ENCODE data around the gene MAP3K2.

- no peak for TF ChIP-seq CTCF (IDR thresholded peaks at IDR 0.05; ENCODE audit: insufficient read depth, low read depth, low read length)
- no peak for TF ChIP-seq EZH2 (IDR thresholded peaks at IDR 0.05; ENCODE audit: insufficient read depth, low read length)
Observed at GRCh38 chr2:127256381-127256780, 131.4 kb downstream of the MAP3K2 start.
